GM12874 (cell line): Measurements from ENCODE around the gene SYNE3.
A peak's percentile ranks its signal among the peaks of the same experiment; 100 is the strongest.

Experiments used
- CTCF ChIP-seq: IDR thresholded peaks from 2 replicates; pipeline ENCODE4 v1.5.1; 2011; ENCODE audit warnings: low read depth, mild to moderate bottlenecking, control low read depth, low read length, moderate library complexity; ENCODE audit not compliant: insufficient read depth

Gene SYNE3

GRCh38 chr14:95533822-95534221 is 17.4 kb upstream of the SYNE3 start:
- TF ChIP-seq CTCF, result no peak

GRCh38 chr14:95533391-95533821 is 17.0 kb upstream of the SYNE3 start:
- no peak for TF ChIP-seq CTCF

DNA sequence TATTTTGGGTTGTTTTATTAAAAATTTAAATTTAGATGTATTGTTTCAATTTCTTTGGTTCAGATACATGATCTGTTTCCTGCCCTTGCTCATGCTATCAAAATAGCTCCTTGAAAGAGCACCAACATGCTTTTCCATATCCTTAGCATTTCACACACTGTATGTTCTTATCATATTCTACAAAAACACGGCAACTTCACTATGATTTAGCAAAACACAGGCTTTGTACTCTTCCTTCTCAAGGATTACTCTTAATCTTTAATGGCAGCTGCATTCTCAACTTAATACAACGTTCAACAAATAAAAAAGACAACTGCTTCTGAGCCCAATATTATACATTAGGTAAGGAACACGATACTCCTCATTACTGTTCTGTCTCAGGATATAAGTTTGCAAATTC is 15.5 kb upstream of the SYNE3 start:
- no peak for TF ChIP-seq CTCF

GRCh38 chr14:95531473-95531872 is 15.0 kb upstream of the SYNE3 start:
- no peak for TF ChIP-seq CTCF

GRCh38 chr14:95530473-95531276 is 14.2 kb upstream of the SYNE3 start:
- TF ChIP-seq CTCF, result no peak

DNA sequence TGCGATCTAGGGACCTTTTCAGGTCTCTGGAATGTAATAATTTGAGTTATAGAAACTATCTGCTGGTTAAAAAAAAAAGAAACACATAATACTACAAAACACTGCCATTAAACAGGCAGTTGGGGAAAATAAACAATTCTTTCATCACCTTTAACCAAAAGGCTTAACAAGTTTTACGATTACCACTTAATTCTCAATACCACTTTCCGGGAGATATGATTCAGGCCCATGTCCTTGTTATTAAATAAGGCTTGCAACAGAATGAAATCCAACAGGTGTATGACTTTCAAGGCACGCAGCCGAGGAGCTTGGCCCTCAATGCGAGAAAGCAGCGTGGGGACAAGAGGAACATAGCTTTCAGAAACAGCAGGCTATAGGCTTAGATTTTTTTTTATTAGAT is 12.8 kb upstream of the SYNE3 start:
- no peak for TF ChIP-seq CTCF

- peak; percentile 53 for TF ChIP-seq CTCF
Observed at GRCh38 chr14:95527387-95528002, 11.0 kb upstream of the SYNE3 start.
